ENCODE data around the gene PDIK1L. TPM values are rescaled to one million over a fixed set of nuclear protein-coding genes. Genes with fewer than 3 reads are reported as not detected.

Gene PDIK1L
- total RNA-seq, result 9.0 and 9.2 TPM in 2 replicates

GRCh38 chr1:26111530-26112406 is at the start of gene PDIK1L:
Gene PDIK1L (plus strand): TSS chr1:26111824. CDS start chr1:26114309, 2,485 bp downstream.

GRCh38 chr1:26067432-26067911 is 44.2 kb upstream of the PDIK1L start, which contains the start of gene TRIM63:
Gene TRIM63 (minus strand): TSS chr1:26067630. CDS start chr1:26067494, 136 bp downstream.

GRCh38 chr1:26158908-26159742 is 47.5 kb downstream of the PDIK1L start, which contains the start of gene FAM110D:
Gene FAM110D (plus strand): TSS chr1:26159079. CDS start chr1:26161292, 2,213 bp downstream.

GRCh38 chr1:26168410-26169197 is 57.0 kb downstream of the PDIK1L start, which contains the start of gene C1orf232:
Gene C1orf232 (minus strand): TSS chr1:26168963. CDS start chr1:26168499, 464 bp downstream.

GRCh38 chr1:26169669-26170471 is 58.2 kb downstream of the PDIK1L start, which contains the start of gene ZNF593:
Gene ZNF593 (plus strand): TSS chr1:26169908. CDS start chr1:26169984, 76 bp downstream.

GRCh38 chr1:26171084-26172072 is 59.8 kb downstream of the PDIK1L start, which contains the start of gene ZNF593OS:
Gene ZNF593OS (minus strand): TSS chr1:26171832. CDS start chr1:26171661, 171 bp downstream.

Other genes with a start within 250 kb of the PDIK1L start
- 13.3 and 16.1 TPM in 2 replicates for gene PAQR7, start 236.1 kb upstream of the PDIK1L start, total RNA-seq
- 24.9 and 44.0 TPM in 2 replicates for gene STMN1, start 205.4 kb upstream of the PDIK1L start, total RNA-seq
- 16.4 and 29.3 TPM in 2 replicates for gene PAFAH2, start 113.8 kb upstream of the PDIK1L start, total RNA-seq
- gene EXTL1, start 90.0 kb upstream of the PDIK1L start, total RNA-seq, result under 0.01 TPM in 1 of 2 replicates, not detected in the other
- gene SLC30A2, start 65.7 kb upstream of the PDIK1L start, total RNA-seq, result under 0.01 and 0.07 TPM in 2 replicates
- gene TRIM63, start 44.2 kb upstream of the PDIK1L start, total RNA-seq, result 0.07 and 0.68 TPM in 2 replicates
- not detected in 2 replicates for gene FAM110D, start 47.3 kb downstream of the PDIK1L start, total RNA-seq
- gene C1orf232, start 57.1 kb downstream of the PDIK1L start, total RNA-seq, result not detected in 2 replicates
- gene ZNF593, start 58.1 kb downstream of the PDIK1L start, total RNA-seq, result 31.9 and 105 TPM in 2 replicates
- not detected in 2 replicates for gene ZNF593OS, start 60.0 kb downstream of the PDIK1L start, total RNA-seq
- gene CNKSR1, start 65.7 kb downstream of the PDIK1L start, total RNA-seq, result 12.3 and 19.6 TPM in 2 replicates
- gene CATSPER4, start 78.8 kb downstream of the PDIK1L start, total RNA-seq, result not detected in 2 replicates
- gene CEP85, start 122.4 kb downstream of the PDIK1L start, total RNA-seq, result 14.0 and 16.4 TPM in 2 replicates
- 26.0 and 26.5 TPM in 2 replicates for gene SH3BGRL3, start 168.3 kb downstream of the PDIK1L start, total RNA-seq
- gene UBXN11, start 194.8 kb downstream of the PDIK1L start, total RNA-seq, result 2.1 and 3.7 TPM in 2 replicates
- not detected in 2 replicates for gene CD52, start 206.1 kb downstream of the PDIK1L start, total RNA-seq
- 52.6 and 55.7 TPM in 2 replicates for gene CRYBG2, start 242.3 kb downstream of the PDIK1L start, total RNA-seq

Measured in nasal cavity respiratory epithelium epithelial cell of viscerocranial mucosa (primary cell).